Naive thymus-derived CD4-positive, alpha-beta T cell (primary cell): ENCODE data around the gene PPP1R1B. TPM values are rescaled to one million over a fixed set of nuclear protein-coding genes. Genes with fewer than 3 reads are reported as not detected.
A peak's percentile ranks its signal among the peaks of the same experiment; 100 is the strongest.

Experiments
- ATAC-seq: fragments of 150-1000 bp; cut with Tn5 transposase; 2 replicates; pipeline ENCODE4 v1.10.0; 2021; ENCODE audit warnings: mild to moderate bottlenecking, moderate library complexity
- CTCF ChIA-PET: fragments of 350-600 bp; sonication (Branson Sonifier 250); formaldehyde crosslinking; loops from one replicate; lab custom pipeline; 2021; ENCODE audit warnings: antibody characterized with exemption; lab: Charles Lee
- POLR2A ChIA-PET: fragments of 350-600 bp; sonication (Branson Sonifier 250); formaldehyde crosslinking; loops from one replicate; lab custom pipeline; 2021; ENCODE audit warnings: antibody characterized with exemption, inconsistent platforms; lab: Charles Lee
- DNase-seq, 9 donors: peaks; one replicate each; pipeline versions ENCODE4 v3.0.0 to v3.0.0-alpha.2; 2020 to 2022; ENCODE audit warnings: mixed read lengths in 1 of 9
- H3K27ac ChIP-seq: one replicate; pipeline ENCODE4 v1.7.0; 2013; ENCODE audit warnings: mild to moderate bottlenecking, low read depth, low read length, moderate library complexity
- H3K27me3 ChIP-seq, 2 donors: one replicate each; pipeline ENCODE4 v1.7.0; 2013; ENCODE audit warnings: low read length in 2 of 2, mild to moderate bottlenecking in 2 of 2, moderate library complexity in 2 of 2; ENCODE audit not compliant: control insufficient read depth in 2 of 2, insufficient read depth in 2 of 2
- H3K36me3 ChIP-seq, 3 experiments: 1 replicate in 2 of 3; 2 replicates in 1 of 3; pipeline ENCODE4 v1.7.0; 2013; ENCODE audit warnings: low read length in 3 of 3, mild to moderate bottlenecking in 3 of 3, moderate library complexity in 1 of 3; ENCODE audit not compliant: insufficient read depth in 3 of 3, control insufficient read depth in 2 of 3
- H3K4me1 ChIP-seq, 2 donors: one replicate each; pipeline ENCODE4 v1.7.0; 2013; ENCODE audit warnings: low read length in 2 of 2, mild to moderate bottlenecking in 2 of 2, moderate library complexity in 1 of 2; ENCODE audit not compliant: control insufficient read depth in 2 of 2, insufficient read depth in 2 of 2
- H3K4me3 ChIP-seq: 2 replicates; pipeline ENCODE4 v1.7.0; 2013; ENCODE audit warnings: mild to moderate bottlenecking, low read length
- H3K9me3 ChIP-seq, 3 experiments: 1 replicate in 2 of 3; 2 replicates in 1 of 3; pipeline ENCODE4 v1.7.0; 2013; ENCODE audit warnings: low read length in 3 of 3; ENCODE audit not compliant: control insufficient read depth in 2 of 3
- H3K27ac Mint-ChIP-seq, 9 donors: one replicate each; pipeline ENCODE4 v1.8.0; 2020 to 2022; ENCODE audit warnings: mixed read lengths in 9 of 9, mild to moderate bottlenecking in 8 of 9, moderate library complexity in 5 of 9, inconsistent platforms in 2 of 9
- H3K27me3 Mint-ChIP-seq, 5 donors: one replicate each; pipeline ENCODE4 v1.8.0; 2021 to 2022; ENCODE audit warnings: mixed read lengths in 5 of 5, mild to moderate bottlenecking in 1 of 5
- H3K36me3 Mint-ChIP-seq, 5 donors: one replicate each; pipeline ENCODE4 v1.8.0; 2020 to 2022; ENCODE audit warnings: mixed read lengths in 5 of 5, mild to moderate bottlenecking in 3 of 5, inconsistent platforms in 1 of 5
- H3K4me1 Mint-ChIP-seq, 7 donors: one replicate each; pipeline ENCODE4 v1.8.0; 2020 to 2022; ENCODE audit warnings: mixed read lengths in 7 of 7, mild to moderate bottlenecking in 3 of 7, inconsistent platforms in 1 of 7
- H3K4me3 Mint-ChIP-seq, 10 donors: one replicate each; pipeline ENCODE4 v1.8.0; 2020 to 2022; ENCODE audit warnings: mild to moderate bottlenecking in 10 of 10, mixed read lengths in 10 of 10, moderate library complexity in 6 of 10, inconsistent platforms in 2 of 10
- H3K9me3 Mint-ChIP-seq, 11 donors: one replicate each; pipeline ENCODE4 v1.8.0; 2020 to 2022; ENCODE audit warnings: mixed read lengths in 11 of 11, mild to moderate bottlenecking in 4 of 11, inconsistent platforms in 1 of 11, moderate library complexity in 1 of 11
- intact Hi-C, 2 donors: fragments of 100-400 bp; cut with micrococcal nuclease; formaldehyde crosslinking; loops; one replicate each; pipeline ENCODE4 v1.15.1; 2023
- polyA plus RNA-seq, 2 donors: library from polyadenylated mRNA; unstranded; fragments of 300-500 nt; fragmentation: Illumina TruSeq; gene quantifications; one replicate each; pipeline ENCODE4 v1.2.3, GENCODE V29; 2021
- total RNA-seq, 6 experiments: library from RNA in 5 of 6; stranded (reverse) in 5 of 6; gene quantifications; 1 replicate in 5 of 6; 2 replicates in 1 of 6; pipeline ENCODE4 v1.2.3 and lab custom pipeline; 2021 to 2026

The PPP1R1B gene
- total and polyA plus RNA-seq, 7 experiments from 2014 or later, result not detected

- Histone ChIP-seq H3K9me3 (no peaks in the 10 kb centered on the region), H3K27me3 (peaks cover 5 to 24% of the 10 kb centered on the region in 2 donors), H3K4me3 (no peak overlapping the region), H3K27ac (no peak overlapping the region), H3K36me3 (no peaks in the 10 kb centered on the region), H3K4me1 (peaks cover 14 to 37% of the 10 kb centered on the region in 2 donors)
- intact Hi-C loops, result no loop called here
- DNase-seq (no peak), ATAC-seq (no peak)
- Mint-ChIP-seq H3K27ac (peak overlapping the region in 1 of 9 donors; percentile 46), H3K9me3 (peaks cover 0 to 2% (median 0%) of the 10 kb centered on the region in 11 donors), H3K4me3 (peak overlapping the region in 1 of 10 donors; percentile 71), H3K4me1 (peaks cover 4 to 26% (median 14%) of the 10 kb centered on the region in 7 donors), H3K27me3 (peaks cover 20 to 69% (median 32%) of the 10 kb centered on the region in 5 donors), H3K36me3 (no peaks in the 10 kb centered on the region)
- POLR2A ChIA-PET, result no interaction called here
- CTCF ChIA-PET, result no interaction called here
Measured at GRCh38 chr17:39608142-39608981, 18.4 kb upstream of the PPP1R1B start.

GRCh38 chr17:39609416-39610025 is 17.2 kb upstream of the PPP1R1B start:
- H3K9me3 ChIP-seq, result no peaks in the 10 kb centered on the region
- H3K4me1 ChIP-seq, result peaks cover 11 to 28% of the 10 kb centered on the region in 2 donors
- no peak for ATAC-seq
- DNase-seq, result no peak
- no peak overlapping the region for H3K27ac Mint-ChIP-seq
- H3K27me3 ChIP-seq, result peaks cover 5 to 17% of the 10 kb centered on the region in 2 donors
- H3K36me3 ChIP-seq, result no peaks in the 10 kb centered on the region
- H3K27me3 Mint-ChIP-seq, result peaks cover 14 to 66% (median 25%) of the 10 kb centered on the region in 5 donors
- ChIA-PET POLR2A (no interaction called here), CTCF (no interaction called here)
- H3K4me3 ChIP-seq, result no peak overlapping the region
- H3K4me1 Mint-ChIP-seq, result peaks cover 4 to 20% (median 12%) of the 10 kb centered on the region in 7 donors
- H3K36me3 Mint-ChIP-seq, result no peaks in the 10 kb centered on the region
- H3K9me3 Mint-ChIP-seq, result peaks cover 0 to 2% (median 0%) of the 10 kb centered on the region in 11 donors
- intact Hi-C loops, result no loop called here
- H3K27ac ChIP-seq, result no peak overlapping the region
- no peak overlapping the region for H3K4me3 Mint-ChIP-seq

GRCh38 chr17:39611401-39612112 is 15.2 kb upstream of the PPP1R1B start:
- no peaks in the 10 kb centered on the region for H3K9me3 ChIP-seq
- no peaks in the 10 kb centered on the region for H3K36me3 ChIP-seq
- H3K4me1 Mint-ChIP-seq, result peaks cover 0 to 7% (median 4%) of the 10 kb centered on the region in 7 donors
- CTCF ChIA-PET, result interaction anchor here (0.9 kb wide), 1 partner anchor 43 kb away, joined by 5 read pairs; no protein-coding TSS in a partner anchor
- no peak overlapping the region for H3K27ac ChIP-seq
- POLR2A ChIA-PET, result no interaction called here
- H3K4me1 ChIP-seq, result peaks cover 0 to 10% of the 10 kb centered on the region in 2 donors
- DNase-seq (no peak), ATAC-seq (no peak)
- H3K27me3 Mint-ChIP-seq, result peaks cover 14 to 71% (median 21%) of the 10 kb centered on the region in 5 donors
- H3K9me3 Mint-ChIP-seq, result peaks cover 0 to 2% (median 0%) of the 10 kb centered on the region in 11 donors
- peaks cover 0 to 10% of the 10 kb centered on the region in 2 donors for H3K27me3 ChIP-seq
- H3K4me3 Mint-ChIP-seq, result no peak overlapping the region
- H3K27ac Mint-ChIP-seq, result no peak overlapping the region
- no peak overlapping the region for H3K4me3 ChIP-seq
- intact Hi-C loops, result no loop called here
- H3K36me3 Mint-ChIP-seq, result no peaks in the 10 kb centered on the region

GRCh38 chr17:39612291-39612894 is 14.4 kb upstream of the PPP1R1B start:
- DNase-seq, result no peak
- no peak overlapping the region for H3K27ac Mint-ChIP-seq
- intact Hi-C loops, result no loop called here
- Histone ChIP-seq H3K4me1 (peaks cover 5% of the 10 kb centered on the region in 2 donors), H3K27me3 (peaks cover 3% of the 10 kb centered on the region in 2 donors), H3K27ac (no peak overlapping the region), H3K36me3 (no peaks in the 10 kb centered on the region), H3K9me3 (no peaks in the 10 kb centered on the region), H3K4me3 (no peak overlapping the region)
- POLR2A ChIA-PET, result interaction anchor here (0.6 kb wide), 1 partner anchor 393 kb away, joined by 3 read pairs; no protein-coding TSS in a partner anchor
- CTCF ChIA-PET, result interaction anchor here (0.6 to 0.9 kb wide), 2 partner anchors 43 to 807 kb away, joined by 3 to 5 read pairs; no protein-coding TSS in a partner anchor
- peaks cover 0 to 2% (median 0%) of the 10 kb centered on the region in 11 donors for H3K9me3 Mint-ChIP-seq
- no peak for ATAC-seq
- H3K4me3 Mint-ChIP-seq, result no peak overlapping the region
- no peaks in the 10 kb centered on the region for H3K36me3 Mint-ChIP-seq
- peaks cover 14 to 73% (median 21%) of the 10 kb centered on the region in 5 donors for H3K27me3 Mint-ChIP-seq
- H3K4me1 Mint-ChIP-seq, result peaks cover 0 to 9% (median 3%) of the 10 kb centered on the region in 7 donors

- ChIA-PET CTCF (no interaction called here), POLR2A (interaction anchor here (0.6 kb wide), 2 partner anchors 9 to 393 kb away, joined by 3 read pairs; no protein-coding TSS in a partner anchor)
- H3K27ac ChIP-seq, result no peak overlapping the region
- H3K4me3 Mint-ChIP-seq, result no peak overlapping the region
- H3K36me3 ChIP-seq, result no peaks in the 10 kb centered on the region
- peaks cover 0 to 9% (median 2%) of the 10 kb centered on the region in 7 donors for H3K4me1 Mint-ChIP-seq
- no peak for DNase-seq
- intact Hi-C loops, result no loop called here
- H3K27me3 Mint-ChIP-seq, result peaks cover 14 to 70% (median 21%) of the 10 kb centered on the region in 5 donors
- no peak overlapping the region for H3K27ac Mint-ChIP-seq
- no peak overlapping the region for H3K4me3 ChIP-seq
- ATAC-seq, result no peak
- no peaks in the 10 kb centered on the region for H3K36me3 Mint-ChIP-seq
- H3K9me3 Mint-ChIP-seq, result peaks cover 0 to 2% (median 0%) of the 10 kb centered on the region in 11 donors
- no peaks in the 10 kb centered on the region for H3K9me3 ChIP-seq
- H3K27me3 ChIP-seq, result peaks cover 3 to 4% of the 10 kb centered on the region in 2 donors
- H3K4me1 ChIP-seq, result peaks cover 4 to 6% of the 10 kb centered on the region in 2 donors
Measured at GRCh38 chr17:39612935-39613464, 13.8 kb upstream of the PPP1R1B start.
